GM19239 (cell line): ENCODE results near the gene ELOVL2.
A peak's percentile ranks its signal among the peaks of the same experiment; 100 is the strongest.
"Not testable (repeated sequence)": the region's sequence is repeated elsewhere in the genome, so short reads cannot be mapped to it uniquely, and the experiment has no call there.

Source experiments
- DNase-seq: peaks from one replicate; pipeline ENCODE4 v3.0.0; 2011; ENCODE audit warnings: low spot score; ENCODE audit not compliant: insufficient read length
- FAIRE-seq: peaks from 2 replicates; lab custom pipeline; 2011; peaks lifted over from hg19 to GRCh38; lab: Jason Lieb, UNC

Gene ELOVL2

GRCh38 chr6:10995114-10995707 lies 48.9 kb downstream of the ELOVL2 start:
- no peak for FAIRE-seq
- DNase-seq = no peak

GRCh38 chr6:10993896-10994295 lies 50.2 kb downstream of the ELOVL2 start:
- FAIRE-seq (no peak), DNase-seq (no peak)

GRCh38 chr6:10991115-10991514 lies 53.0 kb downstream of the ELOVL2 start:
- no peak for DNase-seq
- no peak for FAIRE-seq

- FAIRE-seq = no peak
- DNase-seq = no peak
Measured at GRCh38 chr6:10989587-10989986, 54.5 kb downstream of the ELOVL2 start.

- FAIRE-seq, DNase-seq: not testable (repeated sequence)
Measured at GRCh38 chr6:10984959-10985358, 59.1 kb downstream of the ELOVL2 start.

- DNase-seq = no peak
- FAIRE-seq = peak; percentile 47
Measured at GRCh38 chr6:10981409-10981808, 62.7 kb downstream of the ELOVL2 start.

- FAIRE-seq = no peak
- DNase-seq = no peak
Measured at GRCh38 chr6:10979603-10980002, 64.5 kb downstream of the ELOVL2 start.

GRCh38 chr6:10977231-10977968 lies 66.7 kb downstream of the ELOVL2 start:
- no peak for DNase-seq
- no peak for FAIRE-seq

GRCh38 chr6:10976571-10976970 lies 67.5 kb downstream of the ELOVL2 start:
- FAIRE-seq (no peak), DNase-seq (no peak)

GRCh38 chr6:10972196-10972595 lies 71.9 kb downstream of the ELOVL2 start:
- DNase-seq (no peak), FAIRE-seq (no peak)

- FAIRE-seq (no peak), DNase-seq (no peak)
Measured at GRCh38 chr6:10970731-10971130, 73.4 kb downstream of the ELOVL2 start.

GRCh38 chr6:10968776-10969175 lies 75.3 kb downstream of the ELOVL2 start:
- FAIRE-seq (no peak), DNase-seq (no peak)

- FAIRE-seq (peak; percentile 95), DNase-seq (peak; percentile 32)
Measured at GRCh38 chr6:10964684-10965083, 79.4 kb downstream of the ELOVL2 start.

- FAIRE-seq (peak; percentile 56), DNase-seq (no peak)
Measured at GRCh38 chr6:10963113-10963512, 81.0 kb downstream of the ELOVL2 start.

- FAIRE-seq = no peak
- no peak for DNase-seq
Measured at GRCh38 chr6:10962673-10963072, 81.4 kb downstream of the ELOVL2 start.

GRCh38 chr6:10961837-10962236 lies 82.3 kb downstream of the ELOVL2 start:
- FAIRE-seq (no peak), DNase-seq (no peak)

GRCh38 chr6:10960171-10960570 lies 83.9 kb downstream of the ELOVL2 start:
- no peak for FAIRE-seq
- no peak for DNase-seq

- FAIRE-seq (no peak), DNase-seq (no peak)
Measured at GRCh38 chr6:10957414-10957886, 86.7 kb downstream of the ELOVL2 start.

- FAIRE-seq (no peak), DNase-seq (no peak)
Measured at GRCh38 chr6:10956776-10957175, 87.3 kb downstream of the ELOVL2 start.

GRCh38 chr6:10954590-10955010 lies 89.5 kb downstream of the ELOVL2 start:
- peak; percentile 40 for DNase-seq
- peak; percentile 82 for FAIRE-seq

- FAIRE-seq (peak; percentile 65), DNase-seq (no peak)
Measured at GRCh38 chr6:10951675-10952282, 92.3 kb downstream of the ELOVL2 start.
